CD1c-positive myeloid dendritic cell (primary cell): Measurements from ENCODE around the gene TSPAN1.
A peak's percentile ranks its signal among the peaks of the same experiment; 100 is the strongest.

ENCODE experiments used
- DNase-seq: peaks from one replicate; pipeline ENCODE4 v3.0.0-alpha.2; 2016; ENCODE audit errors: extremely low spot score

Gene TSPAN1

DNA sequence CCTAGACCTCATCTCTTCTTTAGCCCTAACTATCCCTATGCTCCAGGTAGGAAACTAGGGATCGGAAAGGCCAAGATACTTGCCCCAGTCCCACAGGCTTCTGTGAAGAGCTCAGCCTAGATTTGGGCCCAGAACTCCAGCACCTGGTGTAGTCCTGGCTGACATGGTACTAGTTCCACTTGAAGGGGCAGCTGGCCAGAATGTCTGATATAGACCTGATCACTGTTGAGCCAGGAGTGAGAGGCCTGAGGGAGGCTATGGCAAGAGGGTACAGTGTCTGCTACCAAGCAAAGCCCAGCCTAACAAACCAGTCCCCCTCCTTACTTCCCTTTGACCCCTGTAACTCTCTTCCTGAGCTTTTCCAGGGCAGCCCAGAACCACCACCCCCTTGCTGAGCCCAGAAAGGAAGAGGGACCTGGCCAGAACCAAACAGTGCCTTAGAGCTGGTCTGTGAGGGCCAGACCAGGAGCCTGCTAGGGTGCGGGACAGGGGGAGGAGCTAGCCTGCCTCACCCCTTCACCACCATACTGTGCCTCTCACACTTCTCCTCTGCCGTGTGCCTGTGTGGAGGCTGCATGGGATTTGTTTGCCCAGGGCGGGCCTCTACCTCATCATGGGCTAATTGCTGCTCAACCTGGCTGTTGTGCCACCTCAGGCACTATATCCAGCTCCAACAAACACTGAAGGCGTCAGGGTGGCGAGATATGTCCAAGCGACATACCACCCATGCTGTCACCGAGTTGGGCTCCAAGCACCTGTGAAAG lies 12.4 kb downstream of the TSPAN1 start:
- no peak for DNase-seq

DNA sequence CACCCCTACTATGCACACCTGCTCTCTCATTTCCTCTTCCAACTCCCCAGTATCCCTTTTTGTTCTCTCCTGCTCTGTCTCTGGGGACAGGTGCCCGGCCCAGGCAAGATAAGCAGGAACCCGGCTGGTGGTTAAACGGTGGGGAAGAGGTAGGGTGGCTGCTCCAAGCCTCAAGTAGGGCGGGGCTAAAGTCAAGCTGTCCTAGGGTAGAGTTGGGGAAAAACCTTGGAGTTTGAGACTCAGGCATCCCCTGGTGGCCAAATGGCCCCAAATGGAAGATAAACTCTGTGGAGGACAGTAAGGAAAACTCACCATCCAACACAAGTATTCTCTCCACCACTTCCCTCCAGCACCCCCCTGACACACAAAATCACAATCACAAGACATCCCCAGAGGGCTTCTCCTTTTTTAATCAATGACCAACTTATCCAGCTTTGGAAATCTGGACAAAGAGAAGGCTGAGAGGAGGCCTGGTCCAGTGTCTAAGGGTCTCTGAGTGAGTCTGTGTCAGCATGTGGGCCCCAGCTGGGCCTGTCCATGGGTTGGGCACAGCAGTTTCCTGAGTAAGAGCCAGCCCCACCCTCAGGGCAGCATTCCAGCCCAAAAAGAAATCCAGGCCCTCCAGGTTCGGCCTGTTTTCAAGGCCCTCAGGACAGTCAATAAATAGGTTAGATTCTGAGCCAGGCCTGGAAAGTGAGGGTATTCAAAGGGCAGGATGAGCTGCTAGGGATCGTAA lies 13.6 kb downstream of the TSPAN1 start:
- no peak for DNase-seq

DNA sequence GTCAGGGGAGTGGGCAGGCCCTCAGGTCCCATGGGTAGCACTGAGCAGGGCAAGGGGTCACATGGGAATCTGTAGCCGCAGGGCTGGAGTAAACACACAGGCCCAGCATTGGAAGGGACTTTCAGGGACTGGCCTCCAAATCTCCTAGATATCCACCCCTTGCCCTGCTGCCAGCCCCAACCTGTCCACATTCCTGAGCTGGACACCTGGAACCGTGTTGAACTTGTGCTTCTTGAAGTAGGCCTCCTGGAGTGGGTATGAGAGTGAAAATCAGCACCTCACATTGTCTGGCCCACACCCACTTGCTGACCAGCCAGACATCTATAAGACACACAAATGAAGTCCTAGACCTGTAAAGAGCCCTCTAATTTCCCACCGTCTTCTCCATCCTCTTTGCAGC lies 15.7 kb downstream of the TSPAN1 start:
- DNase-seq: no peak

DNA sequence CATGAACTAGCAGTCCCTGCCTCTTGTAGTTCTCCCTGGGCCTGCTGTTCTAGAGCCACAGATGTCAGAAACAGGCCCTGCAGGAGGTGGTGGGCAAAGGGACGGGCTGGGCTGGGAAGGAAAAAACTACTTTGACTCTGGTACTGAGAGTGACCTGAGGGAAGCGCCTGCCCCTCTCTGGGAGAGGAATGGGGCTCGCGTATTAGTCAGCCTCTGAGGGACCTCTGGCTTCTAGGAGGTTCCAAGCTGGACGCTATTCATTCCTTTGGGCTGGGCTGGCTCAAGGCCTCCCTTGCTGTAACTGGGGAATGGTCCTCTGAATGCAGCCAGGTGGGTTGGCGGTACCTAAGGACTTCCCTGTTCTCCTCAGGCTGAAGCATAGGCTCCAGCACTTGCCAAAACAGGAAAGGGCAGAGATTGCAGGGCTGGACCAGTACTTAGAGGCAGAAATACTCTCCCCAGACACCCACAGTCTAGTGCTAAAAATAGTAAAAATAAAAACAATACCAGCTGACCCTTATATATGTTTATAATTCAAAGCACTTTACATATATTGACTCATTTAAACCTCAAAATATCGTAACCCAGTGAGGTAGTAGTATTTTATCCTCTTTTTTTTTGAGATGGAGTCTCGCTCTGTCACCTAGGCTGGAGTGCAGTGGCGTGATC lies 16.3 kb downstream of the TSPAN1 start:
- DNase-seq: no peak

DNA sequence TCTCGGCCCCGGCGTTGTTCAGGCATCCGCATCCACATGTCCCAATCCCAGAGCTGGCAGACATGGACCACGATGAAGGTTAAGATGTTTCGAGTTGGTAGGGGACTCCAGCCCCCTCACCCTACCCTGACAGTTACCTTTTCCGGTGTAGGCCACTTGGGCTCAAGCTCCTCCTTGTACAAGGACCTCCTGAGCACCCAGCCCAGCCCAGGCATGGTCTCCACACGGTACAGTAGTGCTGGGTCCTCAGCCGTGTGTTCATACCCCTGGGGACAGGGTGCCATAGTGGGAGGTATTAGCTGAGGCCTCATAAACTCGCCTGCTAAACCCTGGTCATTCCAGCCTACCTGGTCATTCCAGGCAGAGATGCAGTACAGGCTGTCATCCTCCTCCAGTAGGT lies 17.3 kb downstream of the TSPAN1 start:
- no peak for DNase-seq

DNA sequence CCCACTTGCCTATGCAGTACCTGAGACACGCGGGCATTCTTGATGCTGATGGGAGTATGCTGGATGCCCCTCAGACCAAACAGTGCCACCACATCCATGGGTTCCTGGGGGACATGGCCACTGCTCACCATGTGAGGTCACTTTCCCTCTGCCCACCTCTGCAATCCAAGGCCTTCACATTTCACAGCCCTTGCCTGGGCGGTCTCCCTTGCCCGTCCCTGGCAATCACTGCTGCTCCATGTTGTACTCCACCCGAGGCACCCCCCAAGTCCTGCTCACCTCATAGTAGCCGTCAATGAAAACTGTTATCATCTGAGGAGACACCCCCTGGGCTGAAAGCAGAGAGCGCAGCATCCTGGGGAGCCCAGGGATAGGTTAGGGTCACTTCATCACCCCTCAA lies 18.4 kb downstream of the TSPAN1 start:
- no peak for DNase-seq

DNA sequence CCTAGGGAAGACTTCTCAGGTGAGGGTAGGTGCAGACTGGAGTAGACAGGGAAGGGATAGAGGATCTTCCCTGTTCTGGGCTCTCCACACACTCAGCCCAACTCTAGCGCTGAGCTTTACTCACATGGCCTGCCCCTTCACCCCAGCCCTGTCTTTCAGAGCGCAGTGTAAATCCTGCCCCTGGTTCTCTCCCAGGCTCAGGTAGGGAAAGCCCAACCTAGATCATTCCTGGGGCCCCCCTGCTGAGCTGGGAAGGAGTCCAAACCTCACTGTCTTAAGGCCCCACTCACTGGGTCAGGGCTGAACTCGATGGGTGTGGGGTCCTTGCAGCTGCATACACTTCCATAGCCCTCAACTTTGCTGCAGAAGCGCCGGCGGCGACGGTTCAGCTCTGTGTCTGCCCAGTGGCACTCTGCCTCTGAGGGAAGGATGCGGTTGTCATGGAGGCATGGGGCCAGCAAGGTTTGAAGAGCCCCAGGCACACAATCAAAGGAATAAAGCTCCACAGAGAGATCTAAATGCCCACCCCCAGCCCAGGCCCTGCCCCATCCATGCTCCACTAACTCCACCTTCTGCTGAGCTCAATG lies 19.2 kb downstream of the TSPAN1 start:
- no peak for DNase-seq

DNA sequence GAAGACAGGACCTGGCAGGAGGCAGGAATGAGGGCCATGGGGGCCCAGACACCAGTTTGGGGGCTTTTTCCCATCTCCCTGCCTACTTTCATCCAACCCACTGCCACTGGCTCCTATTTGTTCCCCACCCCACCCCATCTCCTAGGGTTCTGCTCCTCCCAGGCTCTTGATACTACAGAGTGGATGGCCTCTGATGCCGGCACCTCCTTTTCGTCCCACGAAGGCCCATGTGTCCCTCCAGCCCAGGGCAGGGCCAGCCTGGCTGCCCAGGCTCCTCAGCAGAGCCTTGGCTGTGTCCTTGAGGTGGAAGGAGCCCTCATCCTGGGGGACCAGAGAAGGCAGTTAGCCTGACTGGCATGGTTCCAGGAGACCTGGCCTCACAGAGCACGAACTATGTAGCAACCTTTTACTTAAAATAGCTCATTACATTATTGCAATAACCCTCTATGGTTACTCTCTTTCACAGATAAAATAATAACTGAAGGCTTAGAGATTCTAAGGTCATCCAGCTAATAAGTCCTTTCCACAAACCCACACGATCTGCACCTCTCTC lies 19.8 kb downstream of the TSPAN1 start:
- no peak for DNase-seq

DNA sequence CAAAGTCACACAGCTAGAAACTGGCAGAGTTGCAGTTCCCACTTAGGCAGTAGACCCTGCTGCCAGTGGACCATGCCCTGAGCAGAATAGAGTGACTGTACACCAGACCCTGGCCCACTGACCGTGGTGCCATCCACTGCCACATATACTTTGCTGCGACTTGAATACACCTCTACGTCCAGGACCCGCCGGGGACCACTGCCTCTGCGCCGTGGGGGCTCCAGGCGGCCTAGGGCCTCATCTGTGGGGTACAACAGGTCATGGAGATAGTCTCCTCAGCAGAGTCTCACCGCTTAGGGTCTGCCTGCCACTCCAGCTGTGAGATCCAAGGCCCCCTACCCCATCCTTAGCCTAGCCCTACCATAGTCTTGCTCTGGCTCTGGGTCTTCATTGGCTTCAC lies 21.7 kb downstream of the TSPAN1 start:
- no peak for DNase-seq

DNA sequence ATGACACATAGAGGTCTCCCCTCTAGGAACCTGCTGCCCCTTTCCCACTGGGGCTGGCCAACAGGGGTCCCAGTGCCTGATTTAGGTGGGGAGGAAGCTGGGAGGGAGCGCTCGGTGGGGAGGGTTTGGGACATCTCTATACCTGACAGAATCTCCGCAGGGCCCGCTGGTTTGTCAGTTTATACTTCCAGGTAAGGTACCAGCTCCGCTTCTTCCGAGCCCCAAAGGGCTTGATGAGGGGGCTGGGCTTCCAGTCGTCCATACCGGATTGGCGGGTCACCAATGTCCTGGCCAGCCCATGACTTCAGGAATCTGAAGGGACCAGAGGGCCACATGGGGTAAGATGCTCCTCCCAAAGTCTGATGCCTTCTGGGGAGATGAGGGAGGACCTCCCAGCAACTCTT lies 22.7 kb downstream of the TSPAN1 start:
- DNase-seq: no peak

DNA sequence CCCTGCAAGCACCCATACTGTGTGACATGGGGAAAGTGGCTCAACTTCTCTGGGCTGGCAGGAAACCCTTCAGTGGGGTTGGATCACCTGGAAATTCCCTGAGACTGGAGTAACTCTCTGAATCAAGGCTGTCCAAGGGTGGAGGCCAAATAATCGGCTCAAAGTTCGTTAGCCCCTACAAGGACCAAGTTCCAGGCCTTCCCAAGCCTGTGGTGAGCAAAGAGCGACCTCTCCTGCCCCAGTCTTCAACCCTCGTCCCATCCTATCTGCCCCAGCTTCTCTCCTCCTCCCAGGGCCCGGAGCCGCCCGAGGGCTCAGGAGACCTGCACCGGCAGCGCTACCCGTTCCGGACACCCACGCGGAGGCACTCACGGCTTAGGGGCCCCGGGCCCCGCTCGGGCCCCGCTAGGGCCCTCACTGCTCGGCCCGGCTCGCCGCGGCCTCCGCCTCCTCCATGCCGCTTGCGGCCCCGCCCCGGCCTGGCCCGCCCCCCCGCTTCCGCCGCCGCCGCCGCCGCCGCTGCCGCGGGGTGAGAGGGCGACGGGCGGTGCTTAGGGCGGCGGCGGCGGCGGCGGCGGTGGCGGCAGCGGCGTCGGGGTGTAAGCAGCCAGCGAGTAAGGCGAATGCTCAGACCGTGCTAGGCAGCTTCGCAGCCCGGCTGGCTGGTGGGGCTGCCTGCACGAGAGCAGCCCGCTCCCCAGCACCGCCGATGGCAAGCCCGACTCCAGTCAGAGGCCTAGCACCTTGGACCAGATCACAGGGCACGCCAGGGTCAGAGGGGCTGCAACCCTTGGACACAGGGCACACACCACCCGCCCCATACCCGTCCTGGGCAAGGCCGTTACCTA lies 23.3 kb downstream of the TSPAN1 start, which contains the start of gene POMGNT1:
POMGNT1 (minus strand) TSS at position 471 of the 848 bp plus-strand sequence. CDS start 613 bp downstream, outside the sequence.
- peak; percentile 84 for DNase-seq

DNA sequence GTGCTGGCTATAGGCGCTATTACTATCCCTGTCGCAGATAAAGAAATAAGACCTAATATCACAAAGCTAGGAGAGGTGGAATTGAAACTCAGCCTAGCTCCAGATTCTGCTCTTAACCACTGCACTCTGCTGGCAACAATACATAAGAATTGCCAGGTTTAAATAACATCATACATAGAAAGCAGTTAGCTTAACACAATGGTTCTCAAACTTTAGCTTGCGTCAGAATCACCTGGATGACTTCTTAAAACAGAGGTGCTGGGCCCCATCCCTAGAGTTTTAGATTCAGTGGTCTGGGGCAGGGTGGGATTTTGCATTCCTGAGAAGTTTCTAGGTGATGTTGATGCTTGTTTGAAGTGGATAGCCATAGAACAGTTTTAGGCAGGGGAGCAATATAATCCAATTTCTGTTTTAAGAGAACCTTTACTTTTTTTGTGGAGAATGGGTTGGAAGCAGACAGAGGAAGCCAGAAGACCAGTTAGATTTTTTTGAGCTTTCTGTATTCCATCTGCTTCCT lies 24.4 kb downstream of the TSPAN1 start:
- DNase-seq: no peak

DNA sequence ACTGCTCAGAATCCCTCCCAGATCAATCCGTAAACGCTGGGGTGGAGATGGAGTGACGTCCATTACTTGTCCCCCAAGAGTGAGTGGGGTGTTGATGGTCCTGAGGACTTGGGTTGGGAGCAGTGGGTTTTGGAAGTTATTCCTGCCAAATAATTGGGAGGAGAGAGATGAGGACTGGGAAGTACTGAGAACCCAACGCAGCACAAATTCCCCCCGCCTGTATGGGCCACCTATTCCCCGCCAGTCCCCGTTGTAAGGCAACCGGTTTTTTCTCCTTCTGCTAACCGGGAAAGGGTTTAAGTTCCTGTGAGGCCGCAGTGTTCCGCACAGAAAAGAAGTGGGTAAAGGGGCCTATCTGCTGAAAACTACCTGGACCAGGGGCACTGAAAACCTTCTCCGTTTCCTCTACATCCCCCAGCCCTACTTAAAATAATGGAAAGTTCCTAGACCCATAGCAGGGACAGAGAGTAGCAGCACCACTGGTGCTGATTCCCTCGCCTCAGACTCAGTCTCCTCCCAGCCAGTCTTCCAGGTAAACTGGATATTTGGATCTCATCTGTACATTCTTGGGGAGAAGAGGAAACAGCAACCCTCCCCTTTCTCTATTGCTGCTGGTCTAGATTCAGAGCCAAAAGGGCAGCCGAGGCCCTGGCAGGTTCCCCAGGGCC lies 29.0 kb downstream of the TSPAN1 start:
- no peak for DNase-seq

DNA sequence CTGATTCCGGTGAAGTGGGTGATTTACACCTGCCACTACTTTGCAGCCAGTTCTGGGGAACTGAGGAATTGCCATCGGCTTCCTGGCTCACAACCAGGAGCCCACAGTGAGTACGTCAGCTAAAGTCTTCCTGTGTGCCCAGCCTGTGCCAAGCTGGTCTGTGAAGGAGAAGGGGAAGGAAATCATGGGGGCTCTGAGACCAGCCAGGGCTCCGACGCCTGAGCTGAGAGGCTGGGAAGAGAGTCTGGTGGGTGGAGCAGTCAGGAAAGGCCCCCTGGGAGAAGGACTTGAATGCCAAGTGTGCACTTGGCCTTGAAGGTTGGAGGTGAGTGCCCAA lies 29.5 kb downstream of the TSPAN1 start:
- DNase-seq: peak; percentile 20

DNA sequence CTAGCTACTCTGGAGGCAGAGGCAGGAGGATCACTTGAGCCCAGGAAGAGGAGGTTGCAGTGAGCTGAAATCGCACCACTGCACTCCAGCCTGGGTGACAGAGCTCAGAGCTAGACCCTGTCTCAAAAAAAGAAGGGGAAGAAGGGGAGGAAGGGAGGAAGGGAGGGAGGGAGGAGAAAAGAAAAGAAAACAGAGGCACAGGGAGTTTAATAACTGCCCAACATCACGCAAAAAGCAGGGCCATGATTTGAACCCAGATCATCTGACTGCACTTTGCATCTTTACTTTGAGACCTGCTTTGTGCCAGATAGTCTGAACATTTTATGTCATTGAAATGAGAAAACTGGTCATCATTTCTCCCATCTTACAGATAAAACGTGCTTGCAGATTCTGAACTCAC lies 30.3 kb downstream of the TSPAN1 start:
- no peak for DNase-seq

DNA sequence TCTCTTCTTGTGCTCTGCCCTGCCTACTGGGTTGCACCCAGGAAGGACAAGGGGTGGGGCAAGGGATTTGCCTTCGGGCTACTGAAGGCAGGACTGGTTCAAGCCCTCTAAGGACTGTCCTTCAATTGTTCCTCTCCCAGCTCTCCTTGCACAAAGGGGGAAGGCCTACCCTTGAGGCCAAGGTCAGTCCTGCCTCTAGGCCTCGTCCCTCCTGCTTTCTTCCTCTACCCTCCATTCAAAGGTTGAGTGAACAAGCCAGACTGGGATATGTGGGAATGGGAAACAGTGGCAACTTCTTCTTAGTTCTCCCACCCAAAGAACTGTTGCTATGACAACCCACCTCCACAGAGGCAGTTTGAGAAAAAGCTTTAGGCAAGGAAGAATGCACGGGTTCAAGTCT lies 30.9 kb downstream of the TSPAN1 start:
- DNase-seq: no peak

DNA sequence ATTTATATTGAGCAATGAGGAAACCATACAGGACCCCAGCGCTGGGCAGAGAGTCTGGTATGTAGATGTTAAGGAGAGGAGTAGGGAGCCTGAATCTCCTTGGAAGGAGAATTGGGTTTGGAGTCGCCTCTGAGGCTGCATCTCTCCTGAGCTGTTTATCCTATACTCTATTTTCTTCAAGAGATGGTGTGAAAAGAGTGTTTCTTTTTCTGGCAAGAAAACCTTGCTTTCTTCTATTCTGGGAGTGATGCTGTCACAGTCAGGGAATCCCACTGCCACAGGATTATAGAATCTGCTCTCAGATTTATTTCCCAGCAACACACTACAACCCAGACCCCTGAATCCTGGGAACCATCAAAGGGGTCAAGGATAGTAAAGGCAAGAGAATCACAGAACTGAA lies 31.5 kb downstream of the TSPAN1 start:
- DNase-seq: no peak

DNA sequence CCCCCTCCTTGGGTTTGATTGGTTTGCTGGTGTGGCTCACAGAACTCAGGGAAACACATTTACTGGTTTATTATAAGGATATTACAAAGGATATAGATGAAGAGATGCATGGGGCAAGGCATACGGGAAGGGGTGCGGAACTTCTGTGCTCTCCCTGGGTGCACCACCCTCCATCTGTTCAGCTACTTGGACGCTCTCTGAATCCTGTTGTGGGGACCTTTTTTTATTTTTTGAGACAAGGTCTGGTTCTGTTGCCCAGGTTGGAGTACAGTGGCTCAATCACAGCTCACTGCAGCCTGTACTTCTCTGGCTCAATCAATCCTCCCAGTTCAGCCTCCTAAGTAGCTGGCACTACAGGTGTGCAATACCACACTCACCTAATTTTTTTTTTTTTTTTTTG lies 35.7 kb downstream of the TSPAN1 start:
- DNase-seq: no peak

DNA sequence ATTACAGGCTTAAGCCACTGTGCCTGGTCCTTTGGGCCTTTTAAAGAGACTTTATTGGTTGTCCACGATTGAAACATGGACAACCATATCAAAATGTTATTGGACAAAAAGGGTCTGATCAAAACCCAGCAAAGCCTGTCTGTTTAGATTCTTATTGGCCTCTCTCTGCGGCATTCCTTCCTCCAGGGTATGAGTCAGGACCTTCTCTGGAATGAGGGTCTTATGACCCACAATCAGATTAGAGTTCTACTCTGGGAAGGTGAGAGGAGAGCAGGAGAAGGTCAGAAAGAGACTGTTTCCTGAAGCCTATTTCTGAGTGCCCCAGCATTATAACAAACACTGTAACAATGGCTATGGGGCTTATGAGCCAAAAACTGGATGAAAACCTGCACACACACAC lies 36.2 kb downstream of the TSPAN1 start:
- DNase-seq: no peak

DNA sequence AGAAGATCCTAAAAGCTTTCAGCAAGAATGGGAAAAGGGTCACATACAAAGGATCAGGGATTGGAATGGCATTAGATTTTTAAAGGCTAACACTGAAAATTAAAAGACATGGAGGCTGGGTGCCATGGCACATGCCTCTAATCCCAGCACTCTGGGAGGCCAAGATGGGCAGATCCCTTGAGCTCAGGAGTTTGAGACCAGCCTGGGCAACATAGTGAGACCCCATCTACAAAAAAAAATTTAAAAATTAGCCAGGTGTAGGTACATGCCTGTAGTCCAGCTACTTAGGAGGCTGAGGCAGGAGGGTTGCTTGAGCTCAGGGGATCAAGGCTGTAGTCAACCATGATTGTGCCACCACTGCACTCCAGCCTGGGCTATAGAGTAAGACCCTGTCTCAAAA lies 40.6 kb downstream of the TSPAN1 start:
- DNase-seq: no peak

DNA sequence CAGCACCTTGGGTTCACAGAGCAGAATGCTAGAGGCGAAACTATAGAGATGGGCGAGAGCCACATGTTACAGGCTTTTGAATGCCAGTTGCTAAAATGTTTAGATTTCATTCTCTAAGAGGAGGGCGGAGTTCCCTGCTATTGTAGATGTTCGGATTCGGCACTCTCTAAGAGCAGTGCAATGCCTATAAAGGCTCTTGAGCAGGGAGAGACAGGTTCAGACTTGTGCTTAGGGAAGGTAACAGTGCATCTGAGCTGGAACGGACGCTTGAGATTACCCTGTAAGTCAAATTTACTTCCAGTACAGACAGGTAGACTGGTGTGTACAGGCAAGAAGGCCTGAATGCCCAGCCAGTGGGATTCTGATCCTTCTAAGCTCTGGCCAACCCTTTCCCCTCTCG lies 43.6 kb downstream of the TSPAN1 start:
- DNase-seq: no peak
